ENCODE data around the gene GMPPB.

DNA sequence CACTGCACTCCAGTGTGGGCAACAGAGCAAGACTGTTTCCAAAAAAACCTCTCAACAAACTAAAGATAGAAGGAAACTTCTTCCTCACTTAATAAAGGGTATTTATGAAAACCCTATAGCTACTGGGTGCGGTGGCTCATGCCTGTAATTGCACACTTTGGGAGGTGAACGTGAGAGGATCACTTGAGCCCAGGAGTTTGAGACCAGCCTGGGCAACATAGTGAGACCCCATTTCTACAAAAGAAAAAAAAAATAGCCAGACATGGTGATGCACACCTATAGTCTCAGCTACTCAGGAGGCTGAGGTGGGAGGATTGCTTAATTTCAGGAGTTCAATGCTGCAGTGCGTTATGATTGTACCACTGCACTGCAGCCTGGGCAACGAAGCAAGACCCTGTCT is 40.2 kb upstream of the GMPPB start:
- no peak for TF ChIP-seq ZNF274 (IDR thresholded peaks at IDR 0.05; ENCODE audit: low read depth, low read length)
- TF ChIP-seq YY1 (IDR thresholded peaks at IDR 0.05; ENCODE audit: insufficient read depth, insufficient read length), result no peak
- TF ChIP-seq SUZ12 (IDR thresholded peaks at IDR 0.05; ENCODE audit: extremely low read depth, insufficient read depth, insufficient read length), result no peak
